HepG2 (cell line): ENCODE measurements around the gene FALEC. TPM values are rescaled to one million over a fixed set of nuclear protein-coding genes. Genes with fewer than 3 reads are reported as not detected.

Experiments used
- BCL6 ChIP-seq: IDR thresholded peaks from 2 replicates; pipeline ENCODE4 v1.6.1; 2016; ENCODE audit warnings: missing genetic modification reagents, missing compliant biosample characterization
- EP300 ChIP-seq, 3 experiments: sonication (generic) in 1 of 3; formaldehyde crosslinking in 1 of 3; IDR thresholded peaks; 2 replicates each; pipeline versions ENCODE4 v1.5.1 to v1.6.1; 2011 to 2020; ENCODE audit warnings: low read depth in 2 of 3, low read length in 2 of 3, borderline replicate concordance in 1 of 3, improper control_type of control experiment in 1 of 3, mild to moderate bottlenecking in 1 of 3, missing genetic modification reagents in 1 of 3, moderate library complexity in 1 of 3
- FOSL2 ChIP-seq: sonication (generic); formaldehyde crosslinking; IDR thresholded peaks from 2 replicates; pipeline ENCODE4 v1.4.0; 2020; ENCODE audit warnings: missing genetic modification reagents
- FOXK2 ChIP-seq: fragments of 450-650 bp; IDR thresholded peaks from 2 replicates; pipeline ENCODE4 v1.6.1; 2016
- FOXO1 ChIP-seq: sonication (generic); formaldehyde crosslinking; IDR thresholded peaks from 2 replicates; pipeline ENCODE4 v1.4.0; 2020; ENCODE audit warnings: missing genetic modification reagents
- FOXP4 ChIP-seq: sonication (generic); formaldehyde crosslinking; IDR thresholded peaks from 2 replicates; pipeline ENCODE4 v1.4.0; 2020; ENCODE audit warnings: missing genetic modification reagents
- GABPA ChIP-seq, 2 experiments: IDR thresholded peaks; 2 replicates each; pipeline ENCODE4 v1.6.1; 2011 to 2016; ENCODE audit warnings: low read depth in 2 of 2, low read length in 1 of 2, missing biosample characterization in 1 of 2, missing genetic modification characterization in 1 of 2
- GFI1 ChIP-seq: sonication (generic); formaldehyde crosslinking; IDR thresholded peaks from 2 replicates; pipeline ENCODE4 v1.5.0; 2020; ENCODE audit warnings: missing genetic modification reagents, mild to moderate bottlenecking, borderline replicate concordance
- HOXA3 ChIP-seq: sonication (generic); formaldehyde crosslinking; IDR thresholded peaks from 2 replicates; pipeline ENCODE4 v1.5.0; 2020; ENCODE audit warnings: missing genetic modification reagents
- KAT7 ChIP-seq: IDR thresholded peaks from 2 replicates; pipeline ENCODE4 v1.6.1; 2018; ENCODE audit warnings: borderline replicate concordance, missing compliant biosample characterization
- KLF16 ChIP-seq, 2 experiments: sonication (generic) in 1 of 2; formaldehyde crosslinking in 1 of 2; IDR thresholded peaks; 2 replicates each; pipeline versions ENCODE4 v1.6.1 to v1.8.0; 2016 to 2023; ENCODE audit warnings: missing genetic modification reagents in 2 of 2, missing compliant biosample characterization in 1 of 2
- MXI1 ChIP-seq: IDR thresholded peaks from 3 replicates; pipeline ENCODE4 v1.6.1; 2012; ENCODE audit warnings: low read depth, low read length, inconsistent platforms, borderline replicate concordance
- NCOA1 ChIP-seq: sonication (generic); formaldehyde crosslinking; IDR thresholded peaks from 2 replicates; pipeline ENCODE4 v1.9.0; 2021; ENCODE audit warnings: missing genetic modification reagents
- NPAS2 ChIP-seq: sonication (generic); formaldehyde crosslinking; IDR thresholded peaks from 2 replicates; pipeline ENCODE4 v1.8.0; 2022; ENCODE audit warnings: mild to moderate bottlenecking, missing genetic modification reagents, borderline replicate concordance
- NR2C2 ChIP-seq: sonication (generic); formaldehyde crosslinking; IDR thresholded peaks from 2 replicates; pipeline ENCODE4 v1.4.0; 2020; ENCODE audit warnings: missing genetic modification reagents, mild to moderate bottlenecking, moderate library complexity, borderline replicate concordance
- NR2F2 ChIP-seq: IDR thresholded peaks from 2 replicates; pipeline ENCODE4 v1.6.1; 2012; ENCODE audit warnings: low read depth, inconsistent platforms, borderline replicate concordance
- SSRP1 ChIP-seq: IDR thresholded peaks from 2 replicates; pipeline ENCODE4 v1.6.1; 2016; ENCODE audit warnings: control low read depth
- STAG1 ChIP-seq: sonication (generic); formaldehyde crosslinking; IDR thresholded peaks from 2 replicates; pipeline ENCODE4 v1.4.0; 2020; ENCODE audit warnings: missing genetic modification reagents
- TEAD2 ChIP-seq: sonication (generic); formaldehyde crosslinking; IDR thresholded peaks from 2 replicates; pipeline ENCODE4 v1.9.0; 2021; ENCODE audit warnings: missing genetic modification reagents
- TFAP4 ChIP-seq: sonication (generic); IDR thresholded peaks from 2 replicates; pipeline ENCODE4 v1.6.1; 2016; ENCODE audit warnings: low read depth, borderline replicate concordance
- XBP1 ChIP-seq: sonication (generic); formaldehyde crosslinking; IDR thresholded peaks from 2 replicates; pipeline ENCODE4 v1.5.0; 2020; ENCODE audit warnings: missing genetic modification reagents
- ZBTB21 ChIP-seq: sonication (generic); formaldehyde crosslinking; IDR thresholded peaks from 2 replicates; pipeline ENCODE4 v1.4.0; 2020; ENCODE audit warnings: missing genetic modification reagents
- ZBTB46 ChIP-seq: sonication (generic); formaldehyde crosslinking; IDR thresholded peaks from 2 replicates; pipeline ENCODE4 v1.4.0; 2020; ENCODE audit warnings: mild to moderate bottlenecking, missing genetic modification reagents, borderline replicate concordance
- ZNF234 ChIP-seq: sonication (generic); formaldehyde crosslinking; conservative IDR thresholded peaks from 2 replicates; pipeline ENCODE4 v1.5.1; 2020; ENCODE audit warnings: mild to moderate bottlenecking, missing genetic modification reagents
- ZNF335 ChIP-seq: sonication (generic); formaldehyde crosslinking; IDR thresholded peaks from 2 replicates; pipeline ENCODE4 v1.4.0; 2020; ENCODE audit warnings: missing genetic modification reagents
- ZNF577 ChIP-seq: sonication (generic); formaldehyde crosslinking; IDR thresholded peaks from 2 replicates; pipeline ENCODE4 v1.4.0; 2020; ENCODE audit warnings: mild to moderate bottlenecking, low read depth, missing genetic modification reagents, borderline replicate concordance
- ZNF724P ChIP-seq: sonication (generic); formaldehyde crosslinking; IDR thresholded peaks from 2 replicates; pipeline ENCODE4 v1.8.0; 2022; ENCODE audit warnings: missing genetic modification reagents, borderline replicate concordance
- ZNF746 ChIP-seq: sonication (generic); formaldehyde crosslinking; IDR thresholded peaks from 2 replicates; pipeline ENCODE4 v1.8.0; 2022; ENCODE audit warnings: mild to moderate bottlenecking, missing genetic modification reagents
- ZSCAN29 ChIP-seq: sonication (generic); formaldehyde crosslinking; conservative IDR thresholded peaks from 2 replicates; pipeline ENCODE4 v1.4.0; 2020; ENCODE audit warnings: mild to moderate bottlenecking, missing genetic modification reagents
- polyA plus RNA-seq, 8 experiments: library from polyadenylated mRNA; depleted of rRNA in 3 of 8; stranded (reverse) in 7 of 8; unstranded in 1 of 8; fragments of >200 nt; fragmentation: Illumina TruSeq in 4 of 8; extraction: Trizol in 4 of 8; gene quantifications; 2 replicates each; pipeline versions ENCODE4 v1.2.1 to v1.2.3, GENCODE V29; 2011 to 2016; ENCODE audit warnings: low read depth in 4 of 8, missing spikeins in 1 of 8, mixed read lengths in 1 of 8; ENCODE audit not compliant: insufficient read depth in 1 of 8
- total RNA-seq, 5 experiments: library from RNA; depleted of rRNA; stranded (reverse); fragments of >200 nt; fragmentation: Illumina TruSeq; extraction: Trizol; gene quantifications; 2 replicates each; pipeline ENCODE4 v1.2.3, GENCODE V29; 2016; ENCODE audit warnings: low read depth in 1 of 5

FALEC gene
- total and polyA plus RNA-seq, 2 of the 13 experiments (the other 11 are each of a cell fraction or from before 2014, with no cell fraction given), result 0.33 to 0.71 TPM

- TF ChIP-seq ZNF234 (CRISPR knock-in tag) (no peak), XBP1 (CRISPR knock-in tag) (no peak), GFI1 (peak; percentile 59), ZNF577 (CRISPR knock-in tag) (no peak), FOXO1 (peak; percentile 91), SSRP1 (CRISPR knock-in tag) (0 out of 2 replicates have a peak, but pooled peaks have one; percentile 65), ZNF335 (CRISPR knock-in tag) (no peak), KAT7 (no peak), FOXP4 (CRISPR knock-in tag) (peak; percentile 90), STAG1 (CRISPR knock-in tag) (peak; percentile 15; the same call in 1 of the 2 replicates), ZBTB21 (CRISPR knock-in tag) (no peak), EP300 (IDR thresholded peaks at IDR 0.05; ENCODE audit: low read depth in 2 of 2, low read length in 2 of 2) (peak; percentile 58 to 92; a peak in 3 of 4 replicates), EP300 (CRISPR knock-in tag; IDR thresholded peaks at IDR 0.05; ENCODE audit: borderline replicate concordance) (peak; percentile 82), NR2F2 (peak; percentile 52; the same call in 1 of the 2 replicates), GABPA (IDR thresholded peaks at IDR 0.05; ENCODE audit: low read depth, low read length) (no peak), GABPA (CRISPR knock-in tag; IDR thresholded peaks at IDR 0.05; ENCODE audit: low read depth) (0 out of 2 replicates have a peak, but pooled peaks have one; percentile 6), MXI1 (peak; percentile 20; the same call in 1 of the 3 replicates), KLF16 (CRISPR knock-in tag; IDR thresholded peaks at IDR 0.05) (0 out of 4 replicates have a peak, but pooled peaks of 1 of the 2 experiments have one; percentile 33), ZNF724P (no peak), NR2C2 (CRISPR knock-in tag) (peak; percentile 78), FOSL2 (CRISPR knock-in tag) (peak; percentile 61), TEAD2 (CRISPR knock-in tag) (no peak), ZBTB46 (CRISPR knock-in tag) (no peak), ZNF746 (CRISPR knock-in tag) (no peak), ZSCAN29 (no peak), HOXA3 (peak; percentile 37; the same call in 1 of the 2 replicates), NPAS2 (CRISPR knock-in tag) (no peak), FOXK2 (no peak), BCL6 (peak; percentile 73), TFAP4 (no peak), NCOA1 (CRISPR knock-in tag) (no peak)
Measured at GRCh38 chr1:150473659-150474058, 41.9 kb upstream of the FALEC start (continued).
